Muscle layer of colon (tissue), 2 donors: ENCODE measurements around the gene ZFP64.
A peak's percentile ranks its signal among the peaks of the same experiment; 100 is the strongest.

Source experiments
- H3K27ac ChIP-seq: one replicate; pipeline ENCODE4 v1.7.0; 2013; ENCODE audit warnings: low read depth, mild to moderate bottlenecking, low read length, moderate library complexity
- H3K27me3 ChIP-seq, 2 donors: one replicate each; pipeline ENCODE4 v1.7.0; 2013; ENCODE audit warnings: low read length in 2 of 2, mild to moderate bottlenecking in 2 of 2; ENCODE audit not compliant: insufficient read depth in 2 of 2, control insufficient read depth in 1 of 2
- H3K36me3 ChIP-seq: one replicate; pipeline ENCODE4 v1.7.0; 2013; ENCODE audit warnings: mild to moderate bottlenecking, low read length; ENCODE audit not compliant: insufficient read depth
- H3K4me1 ChIP-seq: one replicate; pipeline ENCODE4 v1.7.0; 2013; ENCODE audit warnings: mild to moderate bottlenecking, low read length; ENCODE audit not compliant: insufficient read depth
- H3K4me3 ChIP-seq, 2 donors: one replicate each; pipeline ENCODE4 v1.7.0; 2013; ENCODE audit warnings: low read length in 2 of 2, low read depth in 1 of 2, mild to moderate bottlenecking in 1 of 2, moderate library complexity in 1 of 2
- H3K9ac ChIP-seq: one replicate; pipeline ENCODE4 v1.7.0; 2013; ENCODE audit warnings: low read length
- H3K9me3 ChIP-seq: one replicate; pipeline ENCODE4 v1.7.0; 2013; ENCODE audit warnings: mild to moderate bottlenecking, low read length
- donor health status: abdominal sarcoma.
- donor health status: Adenocarcinoma of cecum.

The ZFP64 gene

DNA sequence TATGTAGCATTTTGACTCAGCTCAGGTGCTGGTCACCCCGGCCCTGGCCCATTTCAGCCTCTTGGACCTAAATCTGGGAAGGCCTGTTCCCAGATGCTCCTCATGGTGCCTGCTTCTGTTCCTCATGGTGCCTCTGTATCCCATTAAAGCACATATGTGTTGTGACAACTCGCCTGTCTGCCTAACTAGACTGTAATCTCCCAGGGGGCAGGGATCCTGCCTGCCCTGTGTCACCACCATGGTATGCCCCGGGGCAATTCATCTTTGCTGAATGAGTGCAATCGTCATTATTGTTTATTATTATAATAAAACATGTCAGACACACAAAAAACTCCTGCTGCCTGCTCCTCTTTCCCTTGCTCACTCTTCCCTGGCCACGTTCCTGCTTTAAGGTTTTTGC is 62.0 kb downstream of the ZFP64 start:
- Histone ChIP-seq H3K27ac (no peak overlapping the region), H3K27me3 (no peaks in the 10 kb centered on the region), H3K4me3 (no peak overlapping the region), H3K9ac (no peak overlapping the region), H3K4me1 (no peaks in the 10 kb centered on the region), H3K9me3 (no peaks in the 10 kb centered on the region), H3K36me3 (no peaks in the 10 kb centered on the region)

DNA sequence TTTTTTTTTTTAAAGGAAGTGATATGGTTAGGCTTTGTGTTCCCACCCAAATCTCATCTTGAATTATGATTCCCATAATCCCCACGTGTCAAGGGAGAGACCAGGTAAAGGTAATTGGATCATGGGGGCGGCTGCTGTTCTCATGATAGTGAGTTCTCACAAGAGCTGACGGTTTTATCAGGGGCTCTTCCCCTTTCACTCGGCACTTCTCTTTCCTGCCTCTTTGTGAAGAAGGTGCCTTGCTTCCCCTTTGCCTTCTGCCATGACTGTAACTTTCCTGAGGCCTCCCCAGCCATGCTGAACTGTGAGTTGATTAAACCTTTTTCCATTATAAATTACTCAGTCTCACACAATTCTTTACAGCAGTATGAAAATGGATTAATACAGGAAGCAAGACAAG is 64.3 kb downstream of the ZFP64 start:
- no peak overlapping the region for H3K9ac ChIP-seq

DNA sequence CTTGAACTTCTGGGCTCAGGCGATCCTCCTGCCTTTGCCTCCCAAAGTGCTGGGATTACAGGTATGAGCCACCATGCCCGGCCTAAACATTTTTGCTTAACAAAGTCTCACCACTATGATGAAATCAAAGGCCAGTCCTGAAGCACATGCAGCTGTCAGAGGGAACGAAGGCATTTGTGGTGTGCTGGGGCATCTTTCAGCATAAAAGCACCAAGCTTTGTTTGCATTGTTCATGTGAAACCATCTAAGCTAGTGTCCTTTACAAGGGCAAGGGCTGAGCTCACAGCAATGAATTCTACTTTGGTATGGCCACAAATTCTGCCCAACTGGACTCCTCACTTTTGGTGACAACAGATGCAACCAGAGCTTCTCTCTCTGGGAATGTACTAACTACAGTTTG is 66.8 kb downstream of the ZFP64 start:
- Histone ChIP-seq H3K4me3 (no peak overlapping the region), H3K27ac (no peak overlapping the region), H3K4me1 (no peaks in the 10 kb centered on the region), H3K9me3 (no peaks in the 10 kb centered on the region), H3K9ac (no peak overlapping the region), H3K36me3 (no peaks in the 10 kb centered on the region), H3K27me3 (no peaks in the 10 kb centered on the region)

More for the DNA sequence above, 64.3 kb downstream of the ZFP64 start:
- Histone ChIP-seq H3K27ac (no peak overlapping the region), H3K9me3 (no peaks in the 10 kb centered on the region), H3K4me1 (no peaks in the 10 kb centered on the region), H3K4me3 (no peak overlapping the region), H3K27me3 (no peaks in the 10 kb centered on the region), H3K36me3 (no peaks in the 10 kb centered on the region)

DNA sequence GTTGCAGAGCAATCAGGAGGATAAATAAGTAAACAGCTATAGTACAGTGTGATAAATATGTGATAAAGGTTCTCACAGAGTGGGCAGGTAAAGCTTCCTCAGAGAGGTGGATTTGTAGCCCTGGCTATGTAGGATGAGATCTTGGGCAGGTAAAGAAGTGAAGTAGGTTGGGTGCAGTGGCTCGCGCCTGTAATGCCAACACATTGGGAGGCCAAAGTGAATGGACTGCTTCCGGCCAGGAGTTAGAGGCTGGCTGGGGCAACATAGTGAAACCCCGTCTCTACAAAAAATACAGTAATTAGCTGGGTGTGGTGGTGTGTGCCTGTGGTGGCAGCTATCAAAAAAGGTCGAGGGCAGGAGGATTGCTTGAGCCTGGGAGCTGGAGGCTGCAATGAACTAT is 72.9 kb downstream of the ZFP64 start:
- Histone ChIP-seq H3K4me3 (no peak overlapping the region), H3K9ac (no peak overlapping the region), H3K36me3 (no peaks in the 10 kb centered on the region)

GRCh38 chr20:52118016-52118623 is 73.5 kb downstream of the ZFP64 start:
- H3K27me3 ChIP-seq: no peaks in the 10 kb centered on the region
- H3K4me3 ChIP-seq: no peak overlapping the region
- H3K9me3 ChIP-seq: no peaks in the 10 kb centered on the region
- H3K36me3 ChIP-seq: no peaks in the 10 kb centered on the region
- no peaks in the 10 kb centered on the region for H3K4me1 ChIP-seq
- no peak overlapping the region for H3K27ac ChIP-seq
- no peak overlapping the region for H3K9ac ChIP-seq

More for the DNA sequence above, 72.9 kb downstream of the ZFP64 start:
- Histone ChIP-seq H3K4me1 (no peaks in the 10 kb centered on the region), H3K9me3 (no peaks in the 10 kb centered on the region), H3K27me3 (no peaks in the 10 kb centered on the region), H3K27ac (no peak overlapping the region)

GRCh38 chr20:52110456-52110855 is 81.1 kb downstream of the ZFP64 start:
- Histone ChIP-seq H3K4me1 (peaks cover 5% of the 10 kb centered on the region), H3K9ac (no peak overlapping the region), H3K4me3 (no peak overlapping the region), H3K9me3 (no peaks in the 10 kb centered on the region), H3K36me3 (no peaks in the 10 kb centered on the region), H3K27ac (no peak overlapping the region), H3K27me3 (peaks cover 10% of the 10 kb centered on the region in 2 donors)

DNA sequence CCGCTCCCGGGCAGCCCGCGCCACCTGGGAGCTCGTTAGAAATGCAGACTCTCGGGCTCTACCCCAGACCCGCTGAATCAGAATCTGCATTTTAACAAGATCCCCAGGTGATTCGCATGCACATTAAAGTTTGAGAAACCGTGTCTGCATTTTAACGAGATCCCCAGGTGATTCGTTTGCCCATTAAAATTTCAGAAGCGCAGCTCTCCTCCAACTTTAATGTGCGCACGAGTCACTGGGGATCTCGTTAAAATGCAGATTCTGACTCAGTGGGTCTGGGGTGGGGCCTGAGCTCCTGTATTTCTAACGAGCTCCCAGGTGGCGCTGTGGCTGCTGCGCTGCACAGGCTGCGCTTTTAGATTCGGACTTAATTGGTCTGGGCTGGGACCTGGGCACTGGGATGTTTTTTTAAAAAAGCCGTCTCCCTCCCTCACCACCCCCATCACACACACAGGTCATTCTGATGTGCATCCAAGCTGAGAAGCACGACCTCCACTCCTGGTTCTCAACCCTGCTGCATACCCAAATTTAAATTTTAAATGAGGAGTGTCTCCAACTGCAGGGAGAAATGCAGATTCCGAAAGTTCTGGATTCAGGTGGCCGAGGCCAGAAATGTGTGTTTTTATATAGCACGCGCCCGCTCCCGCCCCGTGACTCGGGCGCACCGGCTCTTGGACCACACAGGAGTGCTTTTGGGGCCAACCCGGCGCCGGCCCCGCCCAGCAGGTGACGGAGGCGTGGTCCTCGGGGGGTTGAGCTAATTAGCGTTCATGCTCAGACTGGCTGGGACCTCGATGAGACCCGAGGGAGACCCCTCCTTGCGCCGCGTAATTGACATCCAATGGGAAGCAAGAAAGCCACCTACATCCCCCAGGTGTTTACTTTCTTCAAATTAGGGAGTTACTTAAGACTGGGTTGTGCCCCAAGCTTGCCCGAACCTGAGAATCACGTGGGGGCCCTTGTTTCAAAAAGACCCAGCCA is 85.8 kb downstream of the ZFP64 start:
- Histone ChIP-seq H3K27me3 (peaks cover 20 to 31% of the 10 kb centered on the region in 2 donors), H3K4me3 (peak overlapping the region; percentile 47 to 52), H3K27ac (no peak overlapping the region)

GRCh38 chr20:52104546-52105441 is 86.8 kb downstream of the ZFP64 start:
- H3K9ac ChIP-seq: no peak overlapping the region

More for the DNA sequence above, 85.8 kb downstream of the ZFP64 start:
- Histone ChIP-seq H3K4me1 (peaks cover 17% of the 10 kb centered on the region), H3K36me3 (no peaks in the 10 kb centered on the region), H3K9me3 (no peaks in the 10 kb centered on the region), H3K9ac (no peak overlapping the region)

DNA sequence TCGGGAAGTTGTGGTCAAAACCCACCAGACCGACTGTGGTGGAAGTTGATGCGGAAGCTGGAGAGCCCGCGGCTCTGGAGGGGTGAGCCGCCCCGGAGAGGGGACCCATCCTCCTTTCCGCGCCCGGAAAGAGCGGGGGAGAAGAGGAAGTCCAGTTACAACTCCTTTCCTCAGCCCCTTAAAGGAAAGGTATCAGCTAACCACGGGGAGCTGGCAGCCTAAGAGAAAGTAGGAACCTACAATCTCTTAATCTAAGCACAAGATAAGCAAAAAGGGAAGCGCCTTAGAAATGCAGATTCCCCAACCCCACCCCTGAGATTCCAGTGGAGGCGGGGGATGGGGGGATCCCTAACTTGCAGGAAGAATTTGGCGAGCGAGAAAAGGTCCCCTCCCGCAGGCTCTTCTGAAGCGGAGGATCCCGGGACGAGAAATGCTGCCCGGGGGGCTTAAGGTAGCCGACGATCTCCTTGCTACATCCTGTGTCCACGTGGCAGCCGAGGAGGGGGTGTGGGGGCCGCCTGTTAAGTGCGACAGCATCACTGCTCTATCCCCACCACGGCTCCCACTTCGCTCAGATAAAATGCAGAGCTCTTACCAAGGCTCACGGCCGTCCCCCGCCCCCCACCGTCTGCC is 87.5 kb downstream of the ZFP64 start:
- peak overlapping the region; percentile 47 to 52 for H3K4me3 ChIP-seq

More at GRCh38 chr20:52104546-52105441, 86.8 kb downstream of the ZFP64 start:
- H3K27ac ChIP-seq: no peak overlapping the region
- H3K9me3 ChIP-seq: no peaks in the 10 kb centered on the region
- peaks cover 17% of the 10 kb centered on the region for H3K4me1 ChIP-seq
- H3K27me3 ChIP-seq: peaks cover 20 to 31% of the 10 kb centered on the region in 2 donors
- no peaks in the 10 kb centered on the region for H3K36me3 ChIP-seq
- H3K4me3 ChIP-seq: peak overlapping the region; percentile 47 to 52

DNA sequence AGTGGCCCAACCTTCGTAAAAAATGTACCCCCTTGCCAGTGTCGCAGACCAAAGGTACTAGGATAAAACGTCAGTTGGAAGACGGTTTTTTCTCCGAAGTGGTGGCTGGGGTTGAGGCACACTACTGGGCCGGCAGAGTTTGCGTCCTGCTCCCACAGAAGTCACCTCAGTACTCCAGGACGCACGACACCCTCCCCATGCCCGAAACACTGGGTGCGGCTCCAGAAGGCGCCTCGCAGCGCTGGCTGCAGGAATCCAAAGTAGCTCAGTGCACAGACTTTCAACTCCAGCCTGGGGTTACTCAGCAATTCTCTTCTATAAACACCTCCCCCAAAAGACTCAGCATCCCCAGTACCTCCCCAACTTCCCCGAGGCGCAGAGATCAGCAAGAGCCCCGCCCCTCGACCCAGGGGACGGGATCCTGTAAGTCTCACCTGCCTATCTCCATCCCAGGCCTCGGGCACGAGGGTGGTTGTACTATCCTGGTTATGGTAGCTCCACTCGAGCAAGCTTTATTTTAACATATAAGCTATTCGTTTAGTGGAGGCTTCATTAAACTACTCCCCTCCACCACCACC is 88.2 kb downstream of the ZFP64 start:
- Histone ChIP-seq H3K9ac (no peak overlapping the region), H3K36me3 (no peaks in the 10 kb centered on the region), H3K4me3 (no peak overlapping the region), H3K4me1 (peaks cover 17% of the 10 kb centered on the region), H3K9me3 (no peaks in the 10 kb centered on the region), H3K27ac (no peak overlapping the region), H3K27me3 (peaks cover 20 to 31% of the 10 kb centered on the region in 2 donors)

More for the DNA sequence above, 87.5 kb downstream of the ZFP64 start:
- H3K27me3 ChIP-seq: peaks cover 20 to 31% of the 10 kb centered on the region in 2 donors
- H3K27ac ChIP-seq: no peak overlapping the region
- peaks cover 17% of the 10 kb centered on the region for H3K4me1 ChIP-seq
- no peaks in the 10 kb centered on the region for H3K36me3 ChIP-seq
- H3K9ac ChIP-seq: no peak overlapping the region
- no peaks in the 10 kb centered on the region for H3K9me3 ChIP-seq
